ENCODE results near the gene POLE. TPM values are rescaled to one million over a fixed set of nuclear protein-coding genes. Genes with fewer than 3 reads are reported as not detected.

The POLE gene
- total and polyA plus RNA-seq, 8 donors = 7.2 to 45.7 (median 16.0) TPM

GRCh38 chr12:132617822-132618682 lies 69.1 kb downstream of the POLE start:
- peak in 2 of 4 donors; percentile 9 to 51 for ATAC-seq
- H3K27me3 ChIP-seq = peaks cover 0 to 33% (median 15%) of the 10 kb centered on the region in 4 donors

GRCh38 chr12:132617135-132617701 lies 69.9 kb downstream of the POLE start:
- Histone ChIP-seq H3K27ac (no peak overlapping the region), H3K4me3 (no peak overlapping the region), H3K4me1 (no peaks in the 10 kb centered on the region), H3K36me3 (no peaks in the 10 kb centered on the region), H3K27me3 (peaks cover 0 to 33% (median 15%) of the 10 kb centered on the region in 4 donors), H3K9me3 (no peaks in the 10 kb centered on the region)
- intact Hi-C loops (cut with DNase I) = loop anchor here in 1 of 3 donors (5.0 kb wide), 1 partner anchor 465 kb away; no protein-coding TSS in a partner anchor
- ATAC-seq (no peak), FAIRE-seq (no peak), DNase-seq (no peak)
- whole genome bisulfite sequencing, 2 donors = 64 to 76% methylated on average over 4 of the region's 4 CpGs
- TF ChIP-seq CTCF (IDR thresholded peaks at IDR 0.05) = no peak

More at GRCh38 chr12:132617822-132618682, 69.1 kb downstream of the POLE start:
- Histone ChIP-seq H3K36me3 (no peaks in the 10 kb centered on the region), H3K9me3 (no peaks in the 10 kb centered on the region), H3K4me3 (peak overlapping the region in 2 of 4 donors; percentile 14 to 37), H3K4me1 (no peaks in the 10 kb centered on the region), H3K27ac (no peak overlapping the region)
- TF ChIP-seq CTCF (IDR thresholded peaks at IDR 0.05) = no peak
- intact Hi-C loops (cut with DNase I) = loop anchor here in 1 of 3 donors (5.0 kb wide), 1 partner anchor 466 kb away; no protein-coding TSS in a partner anchor
- FAIRE-seq = no peak
- DNase-seq = peak in 2 of 6 donors; percentile 51 to 55
- 6 to 7% methylated on average over 28 to 51 of the region's 51 CpGs for WGBS, 2 donors

DNA sequence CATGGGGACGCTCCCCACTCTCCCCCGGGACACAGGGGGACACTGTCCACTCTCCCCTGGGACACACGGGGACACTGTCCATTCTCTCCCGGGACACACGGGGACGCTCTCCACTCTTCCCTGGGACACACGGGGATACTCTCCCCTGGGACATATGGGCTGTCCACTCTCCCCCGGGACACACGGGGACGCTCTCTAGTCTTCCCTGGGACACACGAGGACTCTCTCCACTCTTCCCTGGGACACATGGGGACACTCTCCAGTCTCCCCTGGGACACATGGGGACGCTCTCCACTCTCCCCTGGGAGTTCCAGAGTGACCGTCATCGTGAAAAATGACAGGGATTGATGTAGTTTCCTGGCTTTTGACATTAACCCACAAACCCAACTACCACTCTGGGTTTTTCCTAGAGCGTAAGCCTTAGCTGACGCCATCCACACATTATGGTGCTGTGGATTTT lies 71.5 kb downstream of the POLE start:
- no peak for TF ChIP-seq CTCF (IDR thresholded peaks at IDR 0.05)
- H3K27me3 ChIP-seq = peaks cover 0 to 33% (median 15%) of the 10 kb centered on the region in 4 donors
- no peaks in the 10 kb centered on the region for H3K36me3 ChIP-seq
- ATAC-seq = no peak
- H3K27ac ChIP-seq = no peak overlapping the region
- 65 to 71% methylated on average over 16 of the region's 16 CpGs for WGBS, 2 donors
- H3K4me1 ChIP-seq = no peaks in the 10 kb centered on the region
- no peak overlapping the region for H3K4me3 ChIP-seq
- peak in 1 of 6 donors; percentile 42 for DNase-seq
- intact Hi-C loops (cut with DNase I) = loop anchor here in 1 of 3 donors (5.0 kb wide), 1 partner anchor 463 kb away; no protein-coding TSS in a partner anchor
- no peak for FAIRE-seq
- no peaks in the 10 kb centered on the region for H3K9me3 ChIP-seq

DNA sequence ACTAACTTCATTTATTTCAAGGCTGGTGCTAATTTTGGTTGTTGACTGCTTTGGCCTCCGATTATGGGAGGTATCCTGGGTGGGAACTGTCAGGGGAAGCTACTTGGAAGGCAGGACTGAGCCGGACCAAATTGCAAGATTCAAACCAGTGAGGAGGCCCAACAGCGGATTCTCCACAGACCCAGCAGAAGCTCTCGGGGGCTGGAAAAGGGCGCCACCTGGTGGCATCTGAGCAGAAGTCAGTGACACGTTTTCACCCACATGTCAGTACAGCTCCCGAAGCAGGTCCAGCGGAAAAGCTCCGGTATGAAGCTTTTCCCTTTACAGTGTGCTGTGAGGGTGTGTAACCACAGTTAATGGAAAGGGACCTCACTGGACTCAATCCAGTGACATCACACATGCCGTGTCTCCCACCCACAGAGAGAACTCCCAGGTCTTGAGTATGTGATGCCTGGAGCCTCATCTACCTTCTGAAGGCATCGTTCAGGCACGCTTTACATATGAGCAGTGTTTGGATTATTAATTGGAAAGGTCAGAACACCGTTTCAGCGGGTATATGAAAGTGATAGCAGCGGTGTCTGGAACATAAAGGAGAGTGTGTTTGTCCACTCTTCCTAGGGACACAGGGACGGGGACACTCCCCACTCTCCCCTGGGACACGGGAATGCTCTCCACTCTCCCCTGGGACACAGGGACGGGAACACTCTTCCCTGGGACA lies 72.1 kb downstream of the POLE start:
- FAIRE-seq = no peak
- 23 to 26% methylated on average over 18 of the region's 18 CpGs for WGBS, 2 donors
- peak; percentile 68 to 90 (median 81) for DNase-seq
- peak; percentile 86 to 92 (median 89) for ATAC-seq
- Histone ChIP-seq H3K9me3 (no peaks in the 10 kb centered on the region), H3K27me3 (peaks cover 0 to 33% (median 15%) of the 10 kb centered on the region in 4 donors), H3K27ac (no peak overlapping the region), H3K36me3 (no peaks in the 10 kb centered on the region), H3K4me3 (no peak overlapping the region), H3K4me1 (no peaks in the 10 kb centered on the region)
- intact Hi-C loops (cut with DNase I) = loop anchor here in 2 of 3 donors (5.0 kb wide), 2 partner anchors 198 to 463 kb away; no protein-coding TSS in a partner anchor
- TF ChIP-seq CTCF (IDR thresholded peaks at IDR 0.05) = peak; percentile 78 to 92 (median 82)
